ENCODE data around the gene TOM1L1.

The TOM1L1 gene

DNA sequence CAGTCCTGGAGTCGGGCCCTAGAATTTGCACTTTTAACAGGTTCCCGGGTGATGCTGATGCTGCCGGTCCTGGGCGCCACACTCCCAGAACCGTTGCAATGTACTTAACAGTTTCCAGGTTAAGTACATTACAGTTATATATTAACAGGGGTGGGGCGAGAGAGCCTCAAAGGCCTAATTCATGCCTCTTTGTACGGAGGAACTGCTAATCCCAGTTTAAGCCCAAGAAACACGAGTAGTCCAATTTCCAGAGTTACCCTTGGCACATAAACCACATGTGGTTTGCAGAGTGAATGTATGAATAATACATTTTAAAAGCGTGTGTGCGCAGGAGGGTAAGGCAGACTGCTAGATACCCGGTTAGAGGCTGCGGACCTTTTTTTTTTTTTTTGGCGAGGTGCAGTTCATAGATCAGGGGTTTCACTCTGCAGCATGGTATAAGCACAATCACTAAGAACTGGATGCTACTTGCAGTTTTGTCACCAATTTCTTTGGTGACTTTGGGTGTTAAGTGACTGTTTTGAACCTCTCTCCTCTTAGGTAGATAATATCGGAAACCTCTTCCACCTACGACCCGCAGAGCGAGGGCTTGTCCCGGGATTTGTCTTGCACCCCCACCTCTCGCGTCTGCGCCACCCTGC lies 67.1 kb downstream of the TOM1L1 start:
- Histone ChIP-seq H3K9ac (ENCODE audit: low read length in 5 of 5) (peak overlapping the region; percentile 66 to 97 (median 83)), H3K9me3 (ENCODE audit: control insufficient read depth in 5 of 5, low read length in 5 of 5) (no peaks in the 10 kb centered on the region), H3K36me3 (ENCODE audit: control insufficient read depth in 5 of 5, insufficient read depth in 5 of 5, low read length in 5 of 5) (peaks cover 3 to 24% (median 15%) of the 10 kb centered on the region in 5 donors), H3K27ac (ENCODE audit: low read depth, low read length) (peak overlapping the region; percentile 73), H3K4me3 (ENCODE audit: low read depth in 1 of 5, low read length in 5 of 5) (peak overlapping the region; percentile 86 to 99 (median 95)), H3K4me1 (ENCODE audit: control insufficient read depth in 5 of 5, insufficient read depth in 5 of 5, low read length in 5 of 5) (peaks cover 2 to 29% (median 27%) of the 10 kb centered on the region in 5 donors), H3K27me3 (ENCODE audit: control insufficient read depth in 5 of 5, insufficient read depth in 4 of 5, low read length in 5 of 5) (no peaks in the 10 kb centered on the region)

- H3K4me1 ChIP-seq (ENCODE audit: control insufficient read depth in 5 of 5, insufficient read depth in 5 of 5, low read length in 5 of 5): peaks cover 2 to 29% (median 27%) of the 10 kb centered on the region in 5 donors
- no peaks in the 10 kb centered on the region for H3K27me3 ChIP-seq (ENCODE audit: control insufficient read depth in 5 of 5, insufficient read depth in 4 of 5, low read length in 5 of 5)
- no peaks in the 10 kb centered on the region for H3K9me3 ChIP-seq (ENCODE audit: control insufficient read depth in 5 of 5, low read length in 5 of 5)
- peak within 1 kb of the TSS; percentile 86 to 99 (median 95) for H3K4me3 ChIP-seq (ENCODE audit: low read depth in 1 of 5, low read length in 5 of 5)
- H3K27ac ChIP-seq (ENCODE audit: low read depth, low read length): peak within 1 kb of the TSS; percentile 73
- H3K9ac ChIP-seq (ENCODE audit: low read length in 5 of 5): peak within 1 kb of the TSS; percentile 72 to 97 (median 94)
- H3K36me3 ChIP-seq (ENCODE audit: control insufficient read depth in 5 of 5, insufficient read depth in 5 of 5, low read length in 5 of 5): peaks cover 3 to 18% (median 10%) of the 10 kb centered on the region in 5 donors
These were observed 67.8 kb downstream of the TOM1L1 start, which contains the start of the genes COX11 and STXBP4 for GRCh38 chr17:54968262-54968987. Gene COX11 (minus strand): TSS chr17:54968654. CDS start chr17:54968646, 8 bp downstream. Gene STXBP4 (plus strand): TSS chr17:54968765. CDS start chr17:54986220, 17,455 bp downstream.

- Histone ChIP-seq H3K4me3 (ENCODE audit: low read depth in 1 of 5, low read length in 5 of 5) (peak overlapping the region; percentile 86 to 99 (median 95)), H3K9me3 (ENCODE audit: control insufficient read depth in 5 of 5, low read length in 5 of 5) (no peaks in the 10 kb centered on the region), H3K27ac (ENCODE audit: low read depth, low read length) (peak overlapping the region; percentile 73), H3K9ac (ENCODE audit: low read length in 5 of 5) (peak overlapping the region; percentile 72 to 97 (median 94)), H3K27me3 (ENCODE audit: control insufficient read depth in 5 of 5, insufficient read depth in 4 of 5, low read length in 5 of 5) (no peaks in the 10 kb centered on the region), H3K4me1 (ENCODE audit: control insufficient read depth in 5 of 5, insufficient read depth in 5 of 5, low read length in 5 of 5) (peaks cover 2 to 29% (median 27%) of the 10 kb centered on the region in 5 donors), H3K36me3 (ENCODE audit: control insufficient read depth in 5 of 5, insufficient read depth in 5 of 5, low read length in 5 of 5) (peaks cover 3 to 12% (median 4%) of the 10 kb centered on the region in 5 donors)
These were observed 68.3 kb downstream of the TOM1L1 start for GRCh38 chr17:54968988-54969332.

- H3K9ac ChIP-seq (ENCODE audit: low read length in 5 of 5): peak overlapping the region; percentile 25 to 97 (median 83)
- H3K9me3 ChIP-seq (ENCODE audit: control insufficient read depth in 5 of 5, low read length in 5 of 5): no peaks in the 10 kb centered on the region
- H3K27ac ChIP-seq (ENCODE audit: low read depth, low read length): peak overlapping the region; percentile 73
- H3K4me3 ChIP-seq (ENCODE audit: low read depth in 1 of 5, low read length in 5 of 5): peak overlapping the region in 4 of 5 donors; percentile 86 to 99 (median 96)
- H3K4me1 ChIP-seq (ENCODE audit: control insufficient read depth in 5 of 5, insufficient read depth in 5 of 5, low read length in 5 of 5): peaks cover 2 to 29% (median 27%) of the 10 kb centered on the region in 5 donors
- no peaks in the 10 kb centered on the region for H3K27me3 ChIP-seq (ENCODE audit: control insufficient read depth in 5 of 5, insufficient read depth in 4 of 5, low read length in 5 of 5)
- H3K36me3 ChIP-seq (ENCODE audit: control insufficient read depth in 5 of 5, insufficient read depth in 5 of 5, low read length in 5 of 5): peaks cover 0 to 3% (median 0%) of the 10 kb centered on the region in 5 donors
These were observed 69.3 kb downstream of the TOM1L1 start for GRCh38 chr17:54969658-54970572.

GRCh38 chr17:54971147-54971546 lies 70.5 kb downstream of the TOM1L1 start:
- peaks cover 2 to 29% (median 27%) of the 10 kb centered on the region in 5 donors for H3K4me1 ChIP-seq (ENCODE audit: control insufficient read depth in 5 of 5, insufficient read depth in 5 of 5, low read length in 5 of 5)
- H3K27ac ChIP-seq (ENCODE audit: low read depth, low read length): no peak overlapping the region
- H3K36me3 ChIP-seq (ENCODE audit: control insufficient read depth in 5 of 5, insufficient read depth in 5 of 5, low read length in 5 of 5): no peaks in the 10 kb centered on the region
- no peaks in the 10 kb centered on the region for H3K27me3 ChIP-seq (ENCODE audit: control insufficient read depth in 5 of 5, insufficient read depth in 4 of 5, low read length in 5 of 5)
- H3K9me3 ChIP-seq (ENCODE audit: control insufficient read depth in 5 of 5, low read length in 5 of 5): no peaks in the 10 kb centered on the region
- H3K4me3 ChIP-seq (ENCODE audit: low read depth in 1 of 5, low read length in 5 of 5): no peak overlapping the region
- H3K9ac ChIP-seq (ENCODE audit: low read length in 5 of 5): peak overlapping the region in 1 of 5 donors; percentile 31

- Histone ChIP-seq H3K9ac (ENCODE audit: low read length in 5 of 5) (no peak overlapping the region), H3K9me3 (ENCODE audit: control insufficient read depth in 5 of 5, low read length in 5 of 5) (no peaks in the 10 kb centered on the region), H3K4me1 (ENCODE audit: control insufficient read depth in 5 of 5, insufficient read depth in 5 of 5, low read length in 5 of 5) (peaks cover 2 to 23% (median 22%) of the 10 kb centered on the region in 5 donors), H3K36me3 (ENCODE audit: control insufficient read depth in 5 of 5, insufficient read depth in 5 of 5, low read length in 5 of 5) (no peaks in the 10 kb centered on the region), H3K27me3 (ENCODE audit: control insufficient read depth in 5 of 5, insufficient read depth in 4 of 5, low read length in 5 of 5) (no peaks in the 10 kb centered on the region), H3K4me3 (ENCODE audit: low read depth in 1 of 5, low read length in 5 of 5) (no peak overlapping the region), H3K27ac (ENCODE audit: low read depth, low read length) (no peak overlapping the region)
These were observed 71.2 kb downstream of the TOM1L1 start for GRCh38 chr17:54971901-54972300.

DNA sequence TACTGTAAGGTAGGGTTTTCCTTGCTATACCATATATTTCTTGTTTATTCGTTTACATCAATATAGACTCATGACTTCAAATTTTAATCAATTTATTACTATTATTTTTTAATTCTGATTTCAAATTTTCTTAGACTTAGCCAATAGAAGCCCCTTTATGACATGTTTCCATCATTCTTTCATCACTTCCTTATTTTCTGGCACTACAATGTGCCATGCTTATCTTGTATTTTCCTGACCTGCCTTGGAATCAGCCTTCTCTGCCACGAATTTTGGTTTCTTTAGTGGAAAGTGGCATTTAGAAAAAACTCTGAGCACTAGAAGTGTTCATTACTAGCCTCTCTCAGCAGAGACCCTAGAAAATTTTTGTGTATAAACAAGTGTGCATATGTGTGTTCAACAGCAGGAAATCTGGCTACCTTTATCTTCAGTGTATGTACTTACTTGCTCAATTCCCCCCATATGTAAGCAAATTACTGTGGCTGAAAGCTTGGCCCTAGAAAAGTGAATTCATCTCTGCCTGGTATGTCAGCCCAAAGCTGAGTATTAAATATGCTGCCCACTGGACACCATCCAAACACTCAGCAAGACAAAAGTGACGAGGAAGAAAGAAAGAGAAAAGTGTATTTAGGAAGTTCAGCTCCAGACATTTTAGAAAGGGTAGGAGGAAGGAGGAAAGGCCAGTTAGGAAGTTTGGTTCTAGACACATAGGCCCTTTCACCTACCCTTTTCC lies 71.9 kb downstream of the TOM1L1 start:
- H3K27me3 ChIP-seq (ENCODE audit: control insufficient read depth in 5 of 5, insufficient read depth in 4 of 5, low read length in 5 of 5): no peaks in the 10 kb centered on the region
- H3K27ac ChIP-seq (ENCODE audit: low read depth, low read length): no peak overlapping the region
- peak overlapping the region in 1 of 5 donors; percentile 34 for H3K9ac ChIP-seq (ENCODE audit: low read length in 5 of 5)
- H3K9me3 ChIP-seq (ENCODE audit: control insufficient read depth in 5 of 5, low read length in 5 of 5): no peaks in the 10 kb centered on the region
- peaks cover 2 to 17% (median 17%) of the 10 kb centered on the region in 5 donors for H3K4me1 ChIP-seq (ENCODE audit: control insufficient read depth in 5 of 5, insufficient read depth in 5 of 5, low read length in 5 of 5)
- H3K36me3 ChIP-seq (ENCODE audit: control insufficient read depth in 5 of 5, insufficient read depth in 5 of 5, low read length in 5 of 5): no peaks in the 10 kb centered on the region
- H3K4me3 ChIP-seq (ENCODE audit: low read depth in 1 of 5, low read length in 5 of 5): no peak overlapping the region

GRCh38 chr17:54974759-54975158 lies 74.1 kb downstream of the TOM1L1 start:
- Histone ChIP-seq H3K27me3 (ENCODE audit: control insufficient read depth in 5 of 5, insufficient read depth in 4 of 5, low read length in 5 of 5) (no peaks in the 10 kb centered on the region), H3K9ac (ENCODE audit: low read length in 5 of 5) (no peak overlapping the region), H3K4me3 (ENCODE audit: low read depth in 1 of 5, low read length in 5 of 5) (no peak overlapping the region), H3K27ac (ENCODE audit: low read depth, low read length) (no peak overlapping the region), H3K36me3 (ENCODE audit: control insufficient read depth in 5 of 5, insufficient read depth in 5 of 5, low read length in 5 of 5) (no peaks in the 10 kb centered on the region), H3K4me1 (ENCODE audit: control insufficient read depth in 5 of 5, insufficient read depth in 5 of 5, low read length in 5 of 5) (peaks cover 0 to 1% (median under 1%) of the 10 kb centered on the region in 5 donors), H3K9me3 (ENCODE audit: control insufficient read depth in 5 of 5, low read length in 5 of 5) (no peaks in the 10 kb centered on the region)

DNA sequence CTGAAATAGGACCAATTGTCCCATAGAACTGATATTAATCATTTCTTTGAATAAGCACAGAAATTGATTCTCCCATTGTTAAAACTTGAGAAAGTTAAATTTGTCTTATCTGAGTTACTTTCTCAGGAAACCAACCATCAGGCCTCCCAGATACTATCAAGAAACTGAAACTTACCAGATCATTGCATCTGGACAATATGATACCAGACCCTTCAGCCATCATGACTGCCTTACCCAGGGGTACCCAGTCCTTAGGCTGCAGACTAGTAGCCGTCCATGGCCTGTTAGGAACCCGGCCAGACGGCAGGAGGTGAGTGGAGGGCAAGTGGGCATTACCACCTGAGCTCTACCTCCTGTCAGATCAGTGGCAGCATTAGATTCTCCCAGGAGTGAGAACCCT lies 75.7 kb downstream of the TOM1L1 start:
- peaks cover 0 to 6% (median 5%) of the 10 kb centered on the region in 5 donors for H3K9me3 ChIP-seq (ENCODE audit: control insufficient read depth in 5 of 5, low read length in 5 of 5)
- H3K27ac ChIP-seq (ENCODE audit: low read depth, low read length): no peak overlapping the region
- H3K4me1 ChIP-seq (ENCODE audit: control insufficient read depth in 5 of 5, insufficient read depth in 5 of 5, low read length in 5 of 5): no peaks in the 10 kb centered on the region

More for the DNA sequence above, 75.7 kb downstream of the TOM1L1 start:
- H3K9ac ChIP-seq (ENCODE audit: low read length in 5 of 5): no peak overlapping the region
- no peaks in the 10 kb centered on the region for H3K27me3 ChIP-seq (ENCODE audit: control insufficient read depth in 5 of 5, insufficient read depth in 4 of 5, low read length in 5 of 5)
- H3K36me3 ChIP-seq (ENCODE audit: control insufficient read depth in 5 of 5, insufficient read depth in 5 of 5, low read length in 5 of 5): no peaks in the 10 kb centered on the region
- no peak overlapping the region for H3K4me3 ChIP-seq (ENCODE audit: low read depth in 1 of 5, low read length in 5 of 5)

Measured in subcutaneous abdominal adipose tissue (tissue), 5 donors.